HG02943 (cell line): Measurements from ENCODE around the gene PAPPA2.
"Not testable (repeated sequence)": the region's sequence is repeated elsewhere in the genome, so short reads cannot be mapped to it uniquely, and the experiment has no call there.

Experiments used
- ATAC-seq: cut with Tn5 transposase; IDR thresholded peaks from one replicate; pipeline ENCODE4 v1.9.1; 2021; ENCODE audit warnings: mild to moderate bottlenecking, low read depth, moderate library complexity; ENCODE audit not compliant: unreplicated experiment

The PAPPA2 gene

GRCh38 chr1:176744142-176744541 is 281.2 kb downstream of the PAPPA2 start:
- ATAC-seq: no peak

DNA sequence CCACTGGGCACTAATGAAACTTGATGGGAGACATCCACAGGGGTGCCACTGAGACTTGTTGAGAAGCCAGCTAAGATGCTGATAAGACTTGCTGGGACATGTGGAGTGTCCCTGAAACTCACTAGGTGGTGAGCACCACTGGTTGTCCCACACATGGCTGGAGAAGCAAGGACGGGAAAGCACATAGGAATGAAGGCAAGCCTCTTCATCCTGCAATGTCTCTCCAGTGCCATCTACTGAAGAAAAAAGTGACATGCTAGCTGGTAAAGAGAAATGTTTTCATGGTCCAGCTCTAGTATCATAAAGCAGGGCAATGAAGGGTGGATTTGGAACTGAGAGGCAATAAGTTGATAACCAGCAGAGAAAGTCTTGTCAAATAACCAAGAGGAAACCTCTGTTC is 283.0 kb downstream of the PAPPA2 start:
- ATAC-seq: no peak

GRCh38 chr1:176752505-176752904 is 289.5 kb downstream of the PAPPA2 start:
- no peak for ATAC-seq

- ATAC-seq: no peak
These were observed 291.7 kb downstream of the PAPPA2 start for GRCh38 chr1:176754676-176755075.

GRCh38 chr1:176756817-176757216 is 293.8 kb downstream of the PAPPA2 start:
- ATAC-seq: not testable (repeated sequence)

- ATAC-seq: no peak
These were observed 302.6 kb downstream of the PAPPA2 start for GRCh38 chr1:176765608-176766007.

- no peak for ATAC-seq
These were observed 303.8 kb downstream of the PAPPA2 start for GRCh38 chr1:176766779-176767178.

- ATAC-seq: no peak
These were observed 304.8 kb downstream of the PAPPA2 start for GRCh38 chr1:176767714-176768136.

- ATAC-seq: no peak
These were observed 305.6 kb downstream of the PAPPA2 start for GRCh38 chr1:176768532-176768931.

- no peak for ATAC-seq
These were observed 307.1 kb downstream of the PAPPA2 start for GRCh38 chr1:176770066-176770465.

- ATAC-seq: no peak
These were observed 310.1 kb downstream of the PAPPA2 start for GRCh38 chr1:176773038-176773437.

DNA sequence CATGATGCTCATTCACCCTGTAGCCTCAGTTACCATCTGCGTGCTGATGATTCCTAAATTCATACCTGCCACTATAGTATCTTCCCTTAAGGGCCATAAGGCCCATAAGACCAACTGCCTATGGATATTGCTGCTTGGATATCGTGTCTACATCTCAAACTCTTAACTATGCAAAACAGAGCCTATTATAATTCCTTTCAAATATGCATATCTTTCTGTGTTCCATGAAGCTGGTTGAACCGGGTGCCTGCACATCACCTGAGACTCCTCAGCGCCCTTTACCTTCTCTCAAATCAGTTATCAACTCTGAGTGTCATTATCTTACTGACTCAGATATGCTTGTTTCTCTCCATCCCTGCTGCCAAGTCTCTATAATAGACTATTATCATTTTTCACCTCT is 311.2 kb downstream of the PAPPA2 start:
- no peak for ATAC-seq

DNA sequence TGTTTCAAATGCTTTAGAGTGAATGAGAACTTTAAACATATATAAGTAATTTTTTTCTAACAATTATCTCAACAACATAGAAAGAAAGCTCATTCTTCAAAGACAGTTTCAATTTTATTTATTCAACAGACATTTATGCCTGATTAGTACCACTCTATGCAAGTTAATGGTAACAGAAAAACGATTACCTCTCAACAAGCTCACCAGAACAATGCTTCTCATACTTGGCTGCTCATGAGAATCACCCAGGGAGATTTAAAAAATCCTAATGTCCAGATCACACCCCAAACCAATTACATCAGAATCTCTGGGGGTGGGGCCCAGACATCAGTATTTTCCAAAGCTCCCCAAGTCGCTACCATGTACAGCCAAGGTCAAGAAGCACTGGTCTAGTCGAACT is 312.4 kb downstream of the PAPPA2 start:
- no peak for ATAC-seq

DNA sequence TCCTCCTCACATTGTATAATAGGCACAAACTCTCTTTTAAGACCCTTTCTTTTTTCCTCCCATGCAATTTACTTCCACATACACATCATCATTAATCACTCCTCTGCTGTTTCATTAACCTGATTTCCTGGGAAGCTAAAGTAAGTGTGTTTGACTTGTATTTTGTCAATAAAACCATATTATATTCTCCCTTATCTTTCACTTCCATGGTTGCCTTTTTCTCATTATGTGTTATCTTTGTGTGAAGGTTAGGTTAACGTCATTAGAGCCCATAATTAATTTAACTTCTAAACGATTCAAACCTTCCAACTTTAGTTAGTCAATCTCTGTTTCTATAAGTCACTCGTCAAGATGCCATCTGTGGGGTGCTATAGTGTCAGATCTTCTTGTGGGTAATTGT is 313.0 kb downstream of the PAPPA2 start:
- no peak for ATAC-seq

DNA sequence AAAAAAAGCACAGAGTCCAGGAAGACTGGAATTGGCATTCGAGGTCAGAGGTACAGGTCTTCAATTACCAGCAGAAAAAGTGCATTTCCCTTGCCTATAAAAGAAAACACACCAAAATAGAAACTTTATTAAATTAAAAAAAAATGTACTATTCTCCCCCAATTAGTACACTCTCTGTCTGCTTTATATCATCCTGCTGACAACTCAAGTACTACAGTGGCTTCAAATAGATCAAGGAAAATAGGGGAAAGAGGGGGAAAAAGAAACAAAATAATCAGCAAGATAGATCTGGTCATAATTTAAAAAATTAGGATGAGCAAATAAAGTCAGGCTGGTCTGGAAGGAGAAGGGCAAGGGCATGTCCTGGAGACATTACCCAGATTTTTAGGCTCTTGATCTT is 315.1 kb downstream of the PAPPA2 start:
- no peak for ATAC-seq

DNA sequence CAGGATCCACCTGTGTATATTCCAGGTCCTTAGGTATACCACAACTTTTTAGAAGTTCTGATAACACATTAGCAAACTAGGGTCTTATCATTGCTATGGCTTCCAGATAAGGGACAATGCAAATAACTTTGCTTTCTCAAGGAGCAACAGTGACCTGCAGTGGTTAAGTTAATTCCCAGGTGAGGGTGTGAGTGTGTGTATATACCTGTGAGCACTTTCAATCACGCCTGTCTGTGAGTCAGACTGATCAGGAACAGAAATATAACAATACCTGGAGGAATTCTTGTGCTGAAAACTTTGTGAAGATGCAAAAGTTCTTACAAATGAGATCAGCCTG is 317.0 kb downstream of the PAPPA2 start:
- ATAC-seq: no peak

GRCh38 chr1:176783309-176783708 is 320.3 kb downstream of the PAPPA2 start:
- ATAC-seq: no peak

DNA sequence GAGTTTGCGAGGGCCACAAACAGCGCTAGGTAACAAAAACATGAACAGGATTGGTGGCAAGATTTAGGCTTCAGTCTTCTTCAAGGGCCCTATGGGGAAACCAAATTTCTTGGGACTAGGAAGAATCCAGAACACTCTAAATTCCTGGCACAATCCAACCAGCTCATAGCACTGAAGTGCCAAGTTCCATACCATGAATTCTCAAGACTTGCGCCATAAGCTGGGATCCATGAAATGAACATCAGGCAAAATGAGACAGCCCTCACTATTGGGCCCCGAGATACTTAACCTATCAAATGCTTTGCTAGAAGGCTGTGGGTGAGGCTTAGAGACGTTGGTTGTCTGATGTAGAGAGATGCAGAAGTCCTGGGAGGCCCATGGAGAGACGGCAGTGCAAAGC is 322.1 kb downstream of the PAPPA2 start:
- no peak for ATAC-seq

DNA sequence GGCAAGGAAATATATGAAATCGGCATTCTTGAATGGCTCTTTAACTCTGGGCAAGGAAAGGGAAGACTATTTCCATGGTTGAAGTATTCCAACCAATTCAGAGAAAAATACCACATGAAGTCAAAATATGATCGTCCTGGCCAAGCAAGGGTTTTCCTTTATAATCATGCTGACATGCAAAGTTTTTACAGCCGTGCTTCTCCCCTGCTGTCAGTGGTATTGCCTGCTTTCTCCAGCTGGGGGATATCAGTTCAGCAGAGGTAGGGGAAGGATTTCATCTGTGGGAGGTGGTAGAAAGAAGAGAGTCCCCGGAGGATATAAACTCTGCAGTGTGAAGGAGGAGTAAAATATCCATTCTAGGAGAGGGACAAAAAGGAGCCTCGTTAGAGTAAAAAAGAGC is 322.8 kb downstream of the PAPPA2 start:
- ATAC-seq: no peak

DNA sequence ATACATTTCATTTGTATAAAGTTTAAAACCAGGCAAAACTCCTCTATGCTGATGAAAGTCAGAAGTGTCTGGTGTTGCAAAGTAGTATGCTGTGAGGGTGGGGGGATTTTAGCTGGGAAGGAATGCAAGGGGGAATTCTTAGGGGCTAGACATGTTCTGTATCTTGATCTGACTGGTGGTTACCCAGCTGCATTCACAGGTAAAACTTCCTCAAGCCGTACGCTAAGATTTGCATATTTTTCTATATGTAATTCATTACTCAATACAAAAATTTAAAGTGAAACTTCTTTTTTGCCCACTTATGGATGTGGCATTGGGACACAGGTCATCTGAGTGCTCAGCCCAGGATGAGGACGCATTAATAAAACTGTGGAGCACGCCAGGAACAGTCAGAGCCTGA is 323.3 kb downstream of the PAPPA2 start:
- no peak for ATAC-seq

GRCh38 chr1:176789571-176790090 is 326.7 kb downstream of the PAPPA2 start:
- no peak for ATAC-seq

DNA sequence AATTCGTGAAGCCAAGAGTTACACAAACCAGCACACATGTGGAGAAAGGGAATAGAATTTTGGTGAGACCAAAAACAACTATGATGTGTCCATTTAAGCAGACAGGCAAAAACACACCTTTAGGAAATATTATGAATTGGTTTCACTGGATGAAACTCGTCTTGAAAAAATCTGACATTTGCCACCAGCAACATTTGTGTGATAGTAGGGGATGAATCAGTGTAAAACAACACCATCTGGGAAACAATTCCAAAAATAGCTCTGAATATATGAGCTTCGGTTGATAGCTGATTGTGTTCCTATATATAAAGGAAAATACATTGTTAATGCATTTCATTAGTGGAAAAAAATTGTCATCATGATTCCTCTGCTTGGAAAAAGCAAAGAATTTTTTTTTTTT is 327.8 kb downstream of the PAPPA2 start:
- no peak for ATAC-seq

DNA sequence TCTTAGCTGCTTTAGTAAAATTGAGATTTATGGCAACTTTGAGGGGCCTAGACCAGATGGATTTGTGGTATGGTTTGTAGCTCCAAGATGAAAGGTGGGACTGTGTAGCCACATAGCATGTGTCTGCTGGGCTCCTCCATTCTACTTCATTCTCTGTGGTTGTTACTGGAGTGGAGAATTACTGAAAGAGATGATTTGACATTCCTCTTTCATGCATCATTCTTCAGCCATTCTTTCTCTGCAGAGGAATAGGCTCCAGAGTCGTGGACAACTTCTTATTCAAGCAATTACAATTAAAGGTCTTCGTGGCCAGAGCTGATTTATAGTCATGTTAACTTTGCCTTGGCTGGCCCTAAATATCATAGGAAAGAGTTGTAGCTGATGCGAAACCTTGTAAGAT is 328.9 kb downstream of the PAPPA2 start:
- no peak for ATAC-seq
